GM11168 (cell line): ENCODE measurements around the gene F12.

Experiments
- in situ Hi-C: fragments of 300-500 bp; cut with MboI; formaldehyde crosslinking; loops from one replicate; pipeline ENCODE4 v1.12.0; 2022; ENCODE audit warnings: low sequenced_read_pairs; ENCODE audit not compliant: unreplicated experiment

F12 gene

DNA sequence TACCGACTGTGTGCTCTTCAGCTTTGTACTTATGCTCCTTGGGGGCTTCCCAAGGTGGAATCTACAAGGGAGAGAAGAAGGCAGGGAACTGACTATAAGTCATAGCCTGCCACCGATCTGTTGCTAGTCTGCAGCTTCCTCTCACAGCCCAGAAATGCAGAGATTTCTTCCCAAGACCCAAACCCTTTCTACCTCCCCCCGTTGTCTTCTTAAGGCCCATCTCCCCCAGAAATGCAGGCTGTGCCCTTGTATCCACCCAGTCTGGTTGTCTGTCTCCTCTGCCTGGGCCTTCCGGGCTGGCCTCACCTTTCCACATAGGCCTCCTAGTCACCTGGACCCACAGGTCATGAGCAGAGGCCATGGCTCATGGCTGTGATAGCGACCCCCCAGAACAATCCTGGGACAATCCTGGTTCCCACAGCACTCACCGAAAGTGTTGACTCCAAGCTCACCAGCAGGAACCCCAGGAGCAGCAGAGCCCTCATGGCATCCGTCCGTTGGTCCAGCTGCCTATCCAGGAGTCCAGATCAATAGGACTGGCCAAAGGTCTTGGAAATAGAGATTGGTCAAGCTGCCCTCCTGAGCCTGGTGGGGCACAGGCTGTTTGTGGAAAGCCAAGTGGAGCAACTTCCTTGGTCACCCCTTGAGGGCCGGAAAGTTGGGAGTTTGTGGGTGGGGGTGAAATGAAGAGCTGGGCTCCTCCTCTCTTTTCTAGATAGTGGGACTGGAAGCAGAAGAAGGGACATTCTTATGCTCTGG lies at the start of gene F12:
Gene F12, minus strand, starts transcription at position 522 of the 759 bp plus-strand sequence. Its CDS starts 37 bp downstream, at position 485.
- in situ Hi-C loops, result loop anchor here (5.0 kb wide), 1 partner anchor 38 kb away; the partner anchor contains the start of gene PRR7

DNA sequence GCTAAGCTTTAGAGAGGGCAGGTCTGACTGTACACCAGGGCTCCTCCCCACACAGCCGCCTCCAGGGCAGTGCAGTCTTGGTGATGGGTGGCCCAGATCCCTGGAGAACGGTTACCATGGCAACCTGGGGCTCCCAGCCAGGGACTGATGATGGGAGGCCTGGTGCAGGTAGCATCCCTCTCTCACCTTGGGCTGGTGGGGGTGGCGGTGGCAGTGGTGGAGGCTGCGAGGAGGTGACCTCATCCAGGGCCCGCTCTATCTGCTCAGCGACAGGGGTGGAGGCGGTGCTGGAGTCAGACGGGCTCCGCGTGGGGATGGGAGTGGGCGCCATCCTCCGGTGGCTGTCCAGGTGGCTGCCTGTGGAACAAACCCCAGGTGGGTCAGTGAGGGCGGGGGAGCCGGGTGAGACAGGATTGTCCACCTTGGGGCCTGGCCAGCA lies 49.6 kb upstream of the F12 start:
- in situ Hi-C loops, result no loop called here

DNA sequence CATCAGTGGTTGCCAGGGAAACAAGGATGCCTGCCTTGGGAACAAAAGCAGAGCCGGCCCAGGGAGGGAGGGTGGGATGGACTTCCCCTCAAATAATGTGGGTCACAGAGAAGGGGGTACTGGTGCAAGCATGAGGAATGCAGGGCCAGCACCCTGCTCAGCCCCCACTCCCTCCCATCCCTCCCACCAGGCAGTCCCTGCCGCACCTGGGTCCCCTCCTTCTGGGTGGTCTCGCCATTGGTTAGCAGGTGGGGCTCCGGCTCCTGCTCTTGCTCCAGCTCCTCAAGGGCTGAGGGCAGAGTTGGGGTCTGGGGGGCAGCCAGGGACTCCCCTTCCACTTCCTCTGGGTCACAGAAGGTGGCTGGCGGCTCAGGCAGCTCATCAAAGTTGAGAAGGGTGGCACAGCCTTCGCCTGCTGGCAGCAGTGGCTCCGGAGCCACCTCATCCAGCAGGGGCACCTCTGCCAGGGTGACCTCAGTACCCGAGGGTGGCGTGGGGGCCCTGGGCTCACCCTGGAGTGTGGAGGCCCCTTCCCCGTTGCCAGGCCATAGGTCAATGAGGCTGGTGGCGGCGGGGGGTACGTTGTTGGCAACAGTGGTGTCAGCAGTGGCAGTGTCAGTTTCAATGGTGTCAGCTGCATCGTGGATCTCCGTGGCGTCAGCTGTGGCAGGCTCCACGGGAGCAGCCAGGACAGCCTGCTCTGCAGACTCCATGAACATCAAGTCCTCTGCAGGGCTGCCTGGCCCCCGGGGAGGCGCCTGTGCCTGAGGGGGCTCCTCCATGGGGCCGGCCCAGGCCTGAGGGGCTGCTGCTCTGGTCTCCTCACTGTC lies 48.7 kb upstream of the F12 start:
- in situ Hi-C loops, result no loop called here

DNA sequence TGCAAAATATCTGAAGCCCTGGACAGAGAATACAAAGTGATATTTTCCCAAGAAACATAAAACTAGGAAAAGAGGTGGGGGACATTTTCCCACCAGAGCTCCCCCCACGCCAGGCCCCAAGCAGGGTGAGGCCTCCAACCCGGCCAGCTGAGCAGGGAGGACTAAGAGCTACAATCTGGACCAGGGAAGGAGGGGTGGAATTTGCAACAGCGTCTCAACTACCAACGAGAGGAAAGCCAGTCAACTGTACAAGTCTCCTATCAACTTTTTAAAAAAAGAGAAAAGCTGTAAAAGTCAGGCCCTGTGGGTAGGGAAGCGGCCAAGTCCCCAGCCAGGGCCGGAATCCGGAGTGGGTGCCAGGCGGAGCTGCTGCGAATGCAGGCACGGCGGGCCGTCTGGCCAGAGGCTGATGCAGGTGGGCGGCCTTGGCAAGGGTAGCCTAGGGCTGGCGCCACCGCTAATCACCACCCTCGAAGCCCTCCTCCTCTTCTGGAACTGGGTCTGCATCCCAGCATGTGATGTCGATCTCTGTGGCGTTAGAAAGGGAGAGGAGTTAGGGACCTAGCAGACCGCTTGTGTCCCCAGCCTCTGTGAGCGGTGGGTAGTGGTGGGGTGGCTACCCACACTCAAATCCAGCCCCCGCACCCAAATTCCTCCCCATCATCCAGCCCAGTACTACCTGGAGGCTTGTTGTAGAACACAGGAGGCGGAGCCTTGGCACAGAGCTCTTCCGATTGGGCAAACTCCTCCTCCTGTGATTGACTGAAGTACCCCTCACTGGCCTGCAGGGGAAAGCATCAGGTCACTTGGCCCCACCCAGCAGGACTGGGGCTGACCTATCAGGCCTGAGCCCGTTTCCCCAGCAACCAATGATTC lies 47.9 kb upstream of the F12 start:
- in situ Hi-C loops, result no loop called here

DNA sequence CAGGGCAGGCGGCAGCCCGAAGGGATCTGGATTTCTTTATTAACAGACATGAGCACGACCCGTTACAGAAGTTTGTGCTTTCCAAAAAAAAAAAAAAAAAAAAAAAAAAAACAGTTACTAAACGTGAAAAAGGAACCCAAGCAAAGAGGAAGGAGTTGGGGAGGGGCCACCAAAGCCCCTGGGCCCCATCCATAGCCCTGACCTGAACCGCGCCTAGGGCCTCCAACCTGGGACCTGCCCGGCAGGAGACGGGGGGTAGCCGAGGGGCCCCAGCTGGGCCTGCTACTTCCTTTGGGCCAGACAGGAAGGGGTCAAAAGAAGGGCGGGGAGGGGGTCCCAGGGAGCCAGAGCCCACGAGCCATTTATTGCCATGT lies 47.2 kb upstream of the F12 start:
- in situ Hi-C loops, result no loop called here

DNA sequence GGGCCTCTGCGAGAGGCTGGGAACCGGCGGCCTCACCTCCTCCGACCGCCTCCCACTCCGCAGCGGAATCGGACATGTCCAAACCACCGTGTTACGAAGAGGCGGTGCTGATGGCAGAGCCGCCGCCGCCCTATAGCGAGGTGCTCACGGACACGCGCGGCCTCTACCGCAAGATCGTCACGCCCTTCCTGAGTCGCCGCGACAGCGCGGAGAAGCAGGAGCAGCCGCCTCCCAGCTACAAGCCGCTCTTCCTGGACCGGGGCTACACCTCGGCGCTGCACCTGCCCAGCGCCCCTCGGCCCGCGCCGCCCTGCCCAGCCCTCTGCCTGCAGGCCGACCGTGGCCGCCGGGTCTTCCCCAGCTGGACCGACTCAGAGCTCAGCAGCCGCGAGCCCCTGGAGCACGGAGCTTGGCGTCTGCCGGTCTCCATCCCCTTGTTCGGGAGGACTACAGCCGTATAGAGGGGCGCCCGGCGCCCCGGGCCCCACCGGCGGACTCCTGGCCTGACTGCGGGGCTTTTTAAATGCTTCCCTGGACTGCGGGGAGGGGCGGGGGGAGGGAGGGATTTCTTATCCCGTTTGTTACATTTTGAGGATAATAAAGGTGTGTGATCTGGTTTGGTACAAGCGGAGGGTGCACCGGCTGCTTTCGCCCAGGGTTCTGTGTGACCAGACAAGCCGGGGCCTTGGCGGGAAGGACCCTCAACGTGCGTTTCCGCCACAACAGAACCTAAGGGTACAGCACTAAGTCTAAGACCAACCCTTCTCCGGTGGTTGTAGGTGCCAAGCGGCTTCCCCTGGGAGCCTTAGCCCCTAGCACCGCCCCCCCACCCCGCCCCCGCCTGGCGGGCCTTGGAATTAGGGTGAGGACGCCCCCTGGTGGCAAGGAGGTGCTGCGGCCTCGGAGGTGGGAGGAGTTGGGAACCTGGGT lies 46.6 kb upstream of the F12 start:
- in situ Hi-C loops, result no loop called here

DNA sequence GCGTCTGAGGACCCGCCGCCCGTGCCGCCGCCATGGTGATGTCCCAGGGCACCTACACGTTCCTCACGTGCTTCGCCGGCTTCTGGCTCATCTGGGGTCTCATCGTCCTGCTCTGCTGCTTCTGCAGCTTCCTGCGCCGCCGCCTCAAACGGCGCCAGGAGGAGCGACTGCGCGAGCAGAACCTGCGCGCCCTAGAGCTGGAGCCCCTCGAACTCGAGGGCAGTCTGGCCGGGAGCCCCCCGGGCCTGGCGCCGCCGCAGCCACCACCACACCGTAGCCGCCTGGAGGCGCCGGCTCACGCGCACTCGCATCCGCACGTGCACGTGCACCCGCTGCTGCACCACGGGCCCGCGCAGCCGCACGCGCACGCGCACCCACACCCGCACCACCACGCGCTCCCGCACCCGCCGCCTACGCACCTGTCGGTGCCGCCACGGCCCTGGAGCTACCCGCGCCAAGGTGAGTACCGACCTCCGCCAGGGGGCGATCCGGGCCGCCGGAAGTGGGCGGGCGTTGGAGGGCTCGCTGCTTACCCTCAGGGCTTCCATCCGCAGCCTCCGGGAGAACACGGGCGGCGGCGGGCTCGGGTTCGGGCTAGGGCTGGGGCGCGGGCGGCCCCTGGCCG lies 45.8 kb upstream of the F12 start:
- in situ Hi-C loops, result no loop called here

DNA sequence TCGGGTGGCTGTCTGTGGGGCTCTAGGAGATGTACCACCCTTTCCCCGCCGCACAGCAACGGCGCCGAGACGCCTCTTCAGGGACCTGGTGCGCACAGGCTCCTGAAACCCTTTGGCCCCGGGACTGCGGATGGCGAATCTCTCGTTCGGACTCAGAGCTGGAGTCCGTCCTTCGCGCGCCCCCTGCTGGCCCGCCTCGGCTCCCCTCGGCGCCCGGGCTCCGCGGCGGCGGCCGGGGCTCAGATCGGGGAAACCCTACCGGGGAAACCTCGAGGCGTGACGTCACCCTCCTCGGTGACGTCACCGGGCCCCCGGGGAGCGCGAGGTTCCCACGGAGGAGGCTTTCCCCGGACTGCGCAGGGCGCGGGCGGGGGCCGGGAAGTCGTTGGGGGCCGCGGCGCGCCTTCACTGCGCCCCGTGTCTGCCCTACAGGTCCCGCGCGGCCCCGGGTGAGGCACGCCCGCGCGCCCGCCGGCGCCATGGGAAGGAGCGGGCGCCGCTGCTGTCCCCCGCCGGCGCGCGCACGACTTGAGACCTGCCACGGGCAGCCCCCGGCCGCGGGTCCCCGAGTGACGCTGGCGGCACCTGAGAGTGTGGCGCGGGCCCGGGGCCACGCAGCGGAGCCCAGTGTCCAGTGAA lies 45.2 kb upstream of the F12 start:
- in situ Hi-C loops, result no loop called here

DNA sequence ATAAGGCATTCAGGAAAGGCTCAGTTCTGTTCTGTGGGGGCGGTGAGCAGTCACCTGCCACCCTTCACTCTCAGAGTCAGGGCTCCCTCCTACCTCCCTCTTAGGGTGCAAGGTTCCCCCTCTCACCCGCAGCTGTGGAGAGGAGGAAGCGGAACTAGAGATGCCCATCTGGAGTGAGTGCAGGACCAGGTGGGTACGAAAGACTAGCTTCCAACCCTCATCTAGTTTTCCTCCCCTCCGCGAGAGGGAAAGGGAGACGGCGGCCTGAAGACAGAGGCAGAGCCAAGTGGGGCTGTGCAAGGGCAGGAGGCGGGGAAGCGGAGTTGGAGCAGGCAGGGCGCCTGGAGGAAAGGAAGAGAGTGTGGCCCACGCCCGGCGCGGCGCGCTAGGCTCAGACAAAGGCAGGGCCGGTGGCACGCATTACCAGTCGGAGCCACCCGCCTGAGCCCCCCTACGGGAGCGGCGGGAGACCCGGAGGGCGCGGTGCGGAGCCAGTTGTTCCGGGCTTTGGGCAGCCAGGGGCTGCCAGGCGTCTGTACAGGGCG lies 44.6 kb upstream of the F12 start:
- in situ Hi-C loops, result no loop called here

DNA sequence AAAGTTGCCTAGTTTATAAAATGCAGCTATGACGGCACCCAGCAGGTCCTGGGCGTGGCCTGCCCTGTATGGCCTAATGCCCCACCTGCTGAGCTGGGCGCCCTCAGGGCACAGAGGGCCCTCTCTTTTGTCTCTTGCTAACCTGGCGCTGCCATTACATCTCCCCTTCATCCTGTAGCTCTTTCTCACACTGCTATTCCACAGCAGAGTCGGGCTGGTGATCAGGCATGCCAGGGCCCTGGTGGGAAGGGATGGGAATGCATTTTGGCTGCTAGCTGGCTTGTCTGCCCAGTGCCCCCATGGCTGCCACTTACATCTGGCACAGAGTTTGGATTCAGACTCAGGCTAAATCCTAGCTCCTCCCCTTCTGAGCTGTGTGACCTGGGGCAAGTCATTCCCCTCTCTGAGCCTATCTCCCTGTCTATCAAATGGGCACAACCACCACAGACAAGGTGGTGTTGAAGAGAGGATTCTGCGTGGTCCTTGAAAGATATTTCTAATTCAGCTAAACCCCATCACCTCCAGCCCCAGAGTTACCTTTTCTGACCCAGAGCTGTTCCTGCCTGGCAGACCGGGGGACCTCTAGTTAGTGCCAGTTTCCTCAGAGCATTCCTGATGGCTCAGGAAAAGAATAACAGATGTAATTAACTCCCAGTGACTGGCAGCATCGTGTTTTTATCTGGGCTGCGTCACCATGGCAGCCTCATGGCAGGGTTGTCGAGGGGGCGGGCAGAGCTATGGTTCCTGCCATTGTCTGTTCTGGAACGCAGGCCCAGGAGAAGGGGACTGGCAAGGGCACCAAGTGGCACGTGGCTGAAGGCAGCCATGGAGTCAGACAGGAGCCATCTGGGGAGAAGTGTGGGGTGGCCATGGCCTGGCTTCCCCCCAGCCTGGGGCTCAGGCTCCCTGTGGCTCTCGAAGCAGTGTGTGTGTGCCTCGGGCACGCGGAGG lies 43.6 kb upstream of the F12 start:
- in situ Hi-C loops, result no loop called here

DNA sequence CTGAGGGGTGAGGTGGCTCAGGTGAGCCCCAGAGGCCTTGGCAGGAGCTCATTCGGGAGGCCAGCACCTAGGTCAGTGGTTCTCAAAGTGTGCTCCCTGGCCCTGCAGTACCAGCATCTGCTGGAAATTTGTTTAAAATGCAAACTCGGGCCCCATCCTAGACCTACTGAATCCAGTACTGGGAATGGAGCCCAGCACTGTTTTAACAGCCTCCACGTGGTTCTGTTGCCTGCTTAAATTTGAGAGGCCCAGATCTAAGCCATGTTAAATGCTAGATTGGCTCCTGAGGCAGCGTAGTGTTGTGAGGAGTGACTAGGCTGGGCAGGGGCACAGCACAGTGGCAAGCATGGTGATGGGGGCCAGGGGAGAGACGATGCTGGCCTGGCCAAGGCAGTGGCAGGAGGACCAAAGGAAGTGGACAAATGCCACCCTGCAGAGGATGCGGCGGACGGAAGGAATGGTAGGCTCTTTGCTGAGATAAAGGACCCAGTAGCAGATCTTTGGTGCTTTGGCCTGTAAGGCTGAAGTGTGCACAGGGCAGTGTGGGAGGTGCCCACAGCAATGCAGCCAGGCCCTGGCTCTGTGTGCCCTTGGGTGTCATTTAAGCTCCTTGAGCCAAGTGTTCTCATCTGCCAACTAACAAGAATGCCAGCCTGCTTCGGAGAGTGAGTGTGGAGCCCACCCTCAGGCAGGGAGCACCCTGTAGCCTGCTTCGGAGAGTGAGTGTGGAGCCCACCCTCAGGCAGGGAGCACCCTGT lies 41.5 kb upstream of the F12 start:
- in situ Hi-C loops, result no loop called here

DNA sequence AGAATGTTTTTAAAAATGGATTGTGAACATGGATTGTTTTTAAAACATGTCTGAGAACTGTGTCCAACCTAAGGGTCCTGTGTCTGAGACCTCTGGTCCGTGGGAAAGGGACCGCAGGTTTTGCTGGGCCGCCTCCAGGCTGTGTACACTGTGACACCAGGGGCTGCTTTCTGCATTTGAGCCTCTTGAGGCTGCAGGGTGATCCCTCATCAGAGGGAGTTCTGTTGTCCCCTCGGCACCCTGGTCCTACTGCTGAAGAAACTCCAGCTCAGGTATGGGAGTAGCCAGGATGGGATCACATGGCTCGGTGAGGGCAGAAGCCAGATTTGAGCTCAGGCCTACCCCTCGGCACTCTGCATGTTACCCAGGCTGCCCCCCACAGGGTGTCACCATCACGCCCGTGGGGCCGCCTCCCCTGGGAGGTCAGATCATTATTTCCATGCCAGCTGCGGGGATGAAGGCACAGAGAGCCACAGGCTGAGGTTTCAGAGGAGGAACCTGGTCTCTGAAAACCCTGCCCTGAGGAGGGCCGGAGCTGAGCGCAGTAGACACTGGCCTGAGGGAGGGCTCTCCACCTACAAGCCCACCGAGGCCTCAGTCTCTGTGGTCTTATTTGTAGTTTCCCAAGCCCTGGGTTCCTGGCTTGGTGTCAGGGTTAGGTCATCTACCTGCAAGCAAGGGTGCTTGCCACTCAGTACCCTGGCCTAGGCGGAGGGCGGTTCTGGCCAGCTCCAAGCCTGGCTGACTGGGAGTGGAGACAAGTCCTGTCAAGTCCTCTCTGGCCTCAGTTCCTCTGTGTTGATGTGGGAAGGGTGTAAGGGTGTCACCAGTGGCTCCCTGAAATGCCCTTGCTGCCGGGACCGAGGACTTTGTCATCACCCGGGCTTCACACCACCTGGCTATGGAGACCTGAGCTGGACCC lies 40.0 kb upstream of the F12 start:
- in situ Hi-C loops, result loop anchor here (5.0 kb wide), 1 partner anchor 42 kb away; the partner anchor contains the start of gene F12

DNA sequence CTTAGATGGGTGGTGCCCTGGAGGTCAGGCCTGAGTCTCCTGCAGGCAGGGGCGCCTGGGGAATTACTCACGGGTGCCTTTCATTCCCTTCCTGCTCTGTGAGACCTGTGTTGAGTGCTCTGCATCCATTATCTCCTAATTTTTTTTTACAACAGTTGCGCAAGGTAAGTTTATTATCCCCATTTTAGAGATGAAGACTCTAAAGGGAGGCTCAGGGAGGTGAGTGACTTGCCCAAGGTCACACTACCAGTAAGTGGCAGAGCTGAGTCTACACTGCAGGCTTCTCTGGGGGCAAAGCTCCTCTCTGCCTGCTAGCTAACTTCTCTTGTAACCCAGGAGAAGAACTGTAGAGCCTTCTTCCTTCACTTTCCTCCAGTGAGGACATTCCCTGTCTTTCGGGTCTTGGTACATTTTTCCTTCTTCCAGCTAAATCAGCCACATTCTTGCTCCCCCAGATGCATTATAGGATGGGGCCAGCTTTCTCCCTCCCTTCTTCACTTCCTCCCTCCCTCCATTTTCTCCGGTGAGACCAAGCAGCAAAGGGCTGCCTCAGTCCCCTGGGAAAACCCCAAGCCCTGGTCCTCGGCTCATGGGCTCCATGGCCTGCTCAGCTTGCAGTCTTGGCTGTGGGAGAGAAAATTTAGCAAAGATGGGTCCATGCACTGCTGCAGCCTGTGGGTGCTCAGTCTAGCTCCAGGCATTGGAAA lies 39.0 kb upstream of the F12 start:
- in situ Hi-C loops, result loop anchor here (5.0 kb wide), 1 partner anchor 41 kb away; the partner anchor contains the start of gene F12

DNA sequence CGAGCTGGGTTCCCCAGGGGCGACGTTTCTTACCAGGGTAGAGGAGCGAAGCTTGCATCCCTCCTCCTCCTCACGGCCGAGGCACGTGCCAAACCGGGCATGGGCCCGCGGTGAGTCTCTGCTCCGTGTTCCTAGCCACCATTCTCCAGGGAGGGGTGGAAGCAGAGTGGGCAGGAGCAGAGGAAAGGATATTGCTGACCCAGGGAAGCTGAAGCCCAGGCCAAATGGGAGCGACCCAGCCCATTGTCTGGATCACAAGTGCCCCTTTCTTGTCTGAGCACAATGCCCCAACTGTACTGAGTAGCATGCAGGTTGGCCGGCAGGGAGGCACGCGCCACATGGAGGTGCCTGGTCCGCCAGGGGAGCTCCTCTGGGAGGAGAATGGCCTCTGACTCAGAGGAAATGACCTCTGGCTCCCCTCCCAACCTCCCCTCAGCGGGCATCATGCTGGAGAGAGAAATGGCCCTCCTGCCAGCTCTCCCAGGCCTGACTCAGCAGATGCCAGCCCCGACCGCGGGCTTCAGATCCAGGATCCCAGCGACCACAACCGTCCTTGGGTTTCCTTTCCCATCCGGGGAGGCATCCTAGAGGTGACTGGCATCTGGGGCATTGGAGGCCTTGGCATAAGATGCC lies 38.4 kb upstream of the F12 start:
- in situ Hi-C loops, result loop anchor here (5.0 kb wide), 1 partner anchor 40 kb away; the partner anchor contains the start of gene F12
